GM18499 (cell line): ENCODE results near the gene COL1A2.

Experiments used
- ATAC-seq: cut with Tn5 transposase; IDR thresholded peaks from one replicate; pipeline ENCODE4 v1.9.1; 2021; ENCODE audit warnings: moderate number of reproducible peaks; ENCODE audit not compliant: insufficient read depth, unreplicated experiment

Gene COL1A2

GRCh38 chr7:94471604-94472003 is 76.9 kb downstream of the COL1A2 start:
- no peak for ATAC-seq

- ATAC-seq = no peak
Observed at GRCh38 chr7:94472608-94473007, 77.9 kb downstream of the COL1A2 start.

GRCh38 chr7:94476251-94476840 is 81.7 kb downstream of the COL1A2 start:
- ATAC-seq = no peak

- no peak for ATAC-seq
Observed at GRCh38 chr7:94477878-94478277, 83.2 kb downstream of the COL1A2 start.

- no peak for ATAC-seq
Observed at GRCh38 chr7:94478648-94479214, 84.0 kb downstream of the COL1A2 start.
